Urinary bladder (tissue), 4 donors: ENCODE measurements around the gene RASIP1. TPM values are rescaled to one million over a fixed set of nuclear protein-coding genes. Genes with fewer than 3 reads are reported as not detected.

ENCODE experiments used
- DNase-seq: peaks from one replicate; pipeline ENCODE4 v3.0.0-alpha.2; 2015; ENCODE audit errors: extremely low spot score
- H3K27ac ChIP-seq: one replicate; pipeline ENCODE4 v1.5.1; 2013; ENCODE audit warnings: low read depth, mild to moderate bottlenecking, moderate library complexity
- H3K36me3 ChIP-seq: one replicate; pipeline ENCODE4 v1.6.1; 2013; ENCODE audit warnings: mild to moderate bottlenecking, moderate library complexity; ENCODE audit not compliant: insufficient read depth
- H3K4me1 ChIP-seq: one replicate; pipeline ENCODE4 v1.6.1; 2013; ENCODE audit warnings: mild to moderate bottlenecking, moderate library complexity; ENCODE audit not compliant: insufficient read depth
- H3K4me3 ChIP-seq: one replicate; pipeline ENCODE4 v1.5.1; 2013; ENCODE audit warnings: low read depth, low read length
- WGBS: extraction: QIAGEN DNeasy Blood & Tissue Kit; methylation state at CpG from one replicate; pipeline ENCODE4 v1.1.7; 2013; 5-methylcytosine and 5-hydroxymethylcytosine counted together
- polyA plus RNA-seq: library from polyadenylated mRNA; stranded (reverse); fragments of 200-250 nt; gene quantifications from one replicate; pipeline ENCODE4 v1.2.3, GENCODE V29; 2013
- total RNA-seq: library from RNA; depleted of rRNA; stranded (reverse); fragments of >200 nt; gene quantifications from one replicate; pipeline ENCODE4 v1.2.3, GENCODE V29; 2014
- donor health status: healthy with polysubstance abuse.
- donor health status: healthy.

RASIP1 gene
- total and polyA plus RNA-seq, 2 donors = 10.8 to 15.5 TPM

DNA sequence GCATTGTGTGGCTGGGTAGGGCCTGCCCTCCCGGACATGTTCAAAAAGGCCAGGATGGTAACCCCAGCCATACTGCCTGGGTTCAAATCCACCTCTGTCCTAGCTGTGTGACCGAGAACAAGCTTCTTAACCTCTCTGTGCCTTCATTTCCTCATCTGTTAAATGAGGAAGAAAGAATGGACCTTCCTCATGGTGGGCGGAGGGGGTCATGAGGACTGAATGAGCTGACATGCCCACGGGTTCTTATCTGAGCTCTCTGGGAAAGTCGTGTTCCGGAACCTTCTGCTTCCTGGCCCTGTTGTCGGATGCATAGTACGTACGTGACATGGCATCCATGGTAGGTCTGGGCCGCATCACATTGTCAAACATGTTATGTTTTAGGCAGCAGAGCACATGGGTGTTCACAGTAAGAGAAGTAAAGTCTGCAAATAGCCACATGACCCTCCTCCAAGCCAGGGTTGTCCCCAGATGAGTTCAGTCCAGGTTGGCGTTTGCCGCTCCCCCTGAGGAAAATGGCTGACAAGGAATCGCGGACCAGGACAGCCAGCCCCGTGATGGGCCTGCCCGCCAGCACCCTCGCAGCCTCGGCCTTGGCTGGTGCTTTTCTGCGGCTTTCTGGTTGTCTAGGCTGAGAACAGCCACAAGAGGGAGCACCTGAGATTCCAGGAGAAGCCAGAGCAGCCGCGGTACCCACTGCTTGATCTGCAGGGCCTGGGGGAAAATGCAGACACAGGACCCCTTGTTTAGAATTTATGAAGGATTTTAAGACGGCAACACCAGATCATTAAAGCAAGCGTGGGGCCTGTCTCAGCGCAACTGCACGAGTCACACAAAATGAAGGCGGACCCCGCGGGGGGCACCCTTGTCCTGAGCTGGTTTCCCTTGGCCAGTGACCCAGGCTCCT, 65.2 kb downstream of the RASIP1 start:
- Histone ChIP-seq H3K36me3 (no peaks in the 10 kb centered on the region), H3K4me1 (no peaks in the 10 kb centered on the region), H3K4me3 (no peak overlapping the region), H3K27ac (no peak overlapping the region)
- DNase-seq = peak; percentile 59
- WGBS = 38% methylated on average over 28 of the region's 28 CpGs

DNA sequence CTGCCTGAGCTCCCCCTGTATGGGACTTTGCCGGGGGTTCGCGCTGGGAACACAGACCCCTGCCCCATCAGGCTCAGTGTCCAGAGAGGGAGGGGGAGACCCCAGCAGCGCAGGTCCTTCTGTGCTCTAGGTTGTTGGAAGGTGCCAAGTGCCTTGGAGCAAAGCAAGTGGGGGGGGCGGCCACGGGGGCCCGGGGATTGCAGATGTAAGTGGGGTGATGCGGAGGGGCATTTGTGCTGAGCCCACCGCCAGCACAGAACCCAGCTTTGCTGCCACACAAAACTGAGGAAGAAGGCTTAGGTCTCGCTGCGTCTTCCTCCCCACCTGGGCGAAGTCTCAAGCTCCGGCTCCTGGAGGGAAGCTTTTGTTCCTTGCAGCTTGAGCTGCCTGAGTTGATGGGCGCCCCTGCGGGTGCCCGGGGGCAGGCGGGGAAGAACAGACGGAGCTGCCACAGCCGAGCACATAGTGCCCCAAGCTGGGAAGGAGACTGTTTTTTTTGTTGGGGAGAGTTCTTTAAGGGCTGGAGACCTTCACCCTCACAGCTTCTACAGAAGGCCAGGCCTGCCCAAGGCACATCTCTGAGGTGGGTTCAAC, 66.1 kb downstream of the RASIP1 start:
- H3K4me1 ChIP-seq = no peaks in the 10 kb centered on the region
- 83% methylated on average over 19 of the region's 19 CpGs for WGBS
- H3K27ac ChIP-seq = no peak overlapping the region
- no peak for DNase-seq
- no peak overlapping the region for H3K4me3 ChIP-seq
- no peaks in the 10 kb centered on the region for H3K36me3 ChIP-seq

DNA sequence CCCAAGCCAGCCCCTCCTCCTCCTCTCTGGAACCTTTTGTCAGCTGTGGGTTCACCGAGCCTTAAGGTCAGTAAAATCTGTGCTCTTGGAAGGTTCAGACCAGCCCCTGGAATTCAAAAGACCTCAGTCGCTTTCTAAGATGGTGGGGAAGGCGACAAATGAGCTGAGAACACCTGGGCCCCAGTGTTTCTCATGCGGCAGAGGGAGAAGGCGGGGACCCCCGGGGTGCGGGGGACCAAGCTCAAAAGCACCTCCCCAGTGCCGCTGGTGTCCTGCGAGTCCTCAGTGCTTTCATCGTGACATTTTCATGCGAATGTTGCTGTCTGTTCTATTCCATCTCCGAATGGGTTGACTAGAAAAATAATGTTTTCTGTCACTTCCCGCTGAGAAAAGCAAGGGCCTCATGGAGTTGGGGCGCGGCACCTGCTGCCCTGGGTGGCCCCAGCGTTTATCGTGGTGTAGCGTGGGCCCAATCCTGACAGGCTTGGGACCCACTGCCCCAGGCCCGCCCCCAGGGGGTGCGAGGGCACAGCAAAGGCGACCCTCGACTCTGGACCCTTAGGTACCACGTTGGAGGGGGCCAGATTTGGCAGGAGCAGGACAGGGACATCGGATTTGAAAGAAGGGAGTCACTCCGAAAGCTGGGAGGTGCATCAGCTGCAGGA, 66.8 kb downstream of the RASIP1 start:
- Histone ChIP-seq H3K4me1 (no peaks in the 10 kb centered on the region), H3K4me3 (no peak overlapping the region), H3K36me3 (no peaks in the 10 kb centered on the region), H3K27ac (no peak overlapping the region)
- 71% methylated on average over 25 of the region's 25 CpGs for WGBS
- DNase-seq = no peak

DNA sequence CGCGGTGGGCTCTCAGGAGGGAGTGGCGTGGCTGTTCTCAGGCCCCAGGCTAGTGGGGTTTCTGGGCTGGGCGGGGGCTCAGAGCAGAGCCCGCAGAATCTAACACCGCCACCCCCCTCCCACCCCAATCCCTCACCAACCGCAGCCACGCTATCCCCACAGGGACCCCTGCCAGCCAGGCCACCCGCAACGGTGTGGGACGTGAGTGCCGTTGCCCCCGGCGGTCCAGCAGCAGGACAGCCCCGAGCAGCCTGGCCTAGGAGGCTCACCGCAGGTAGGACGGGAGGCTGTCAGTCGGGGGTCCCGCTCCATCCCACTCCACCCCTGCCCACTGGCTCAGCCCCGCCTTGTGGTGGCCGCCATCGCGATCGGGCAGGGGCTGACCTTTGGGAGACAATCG, 67.4 kb downstream of the RASIP1 start, which contains the start of gene NTN5:
TSS of gene NTN5 (minus strand) at position 24 of the 400 bp plus-strand sequence. CDS start 2,031 bp downstream, outside the sequence.
- Histone ChIP-seq H3K27ac (no peak within 1 kb of the TSS), H3K4me1 (no peaks in the 10 kb centered on the region), H3K36me3 (no peaks in the 10 kb centered on the region), H3K4me3 (no peak within 1 kb of the TSS)
- WGBS = 68% methylated on average over 25 of the region's 25 CpGs
- no peak for DNase-seq

DNA sequence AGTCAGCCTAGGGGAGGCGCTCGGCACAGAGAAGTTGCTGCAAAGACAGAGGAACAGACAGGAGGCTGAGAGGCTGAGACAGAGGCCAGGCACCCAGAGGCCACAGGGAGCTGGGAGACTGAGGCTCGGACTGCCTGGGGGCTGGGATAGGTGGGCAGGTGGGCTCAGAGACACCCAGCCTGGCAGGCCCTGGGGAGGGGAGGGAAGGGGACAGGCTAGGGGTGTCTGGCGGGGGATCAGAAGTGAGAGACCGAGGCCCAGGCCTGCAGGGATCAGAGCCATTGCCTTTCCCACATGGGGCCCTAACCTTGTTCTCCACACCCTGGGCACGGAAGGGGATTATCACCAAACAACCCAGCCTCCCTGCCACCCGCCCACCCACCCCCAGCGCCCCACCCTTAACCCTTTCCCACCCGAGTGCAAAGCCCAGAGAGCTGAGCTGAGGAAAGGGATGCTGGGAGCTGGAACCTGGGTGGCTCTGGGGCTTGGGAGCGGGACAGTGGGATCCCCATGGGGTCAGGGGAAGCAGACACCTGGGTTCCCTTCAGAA, 68.9 kb downstream of the RASIP1 start:
- 78% methylated on average over 10 of the region's 10 CpGs for WGBS
- DNase-seq = no peak
- no peaks in the 10 kb centered on the region for H3K4me1 ChIP-seq
- no peak overlapping the region for H3K27ac ChIP-seq
- H3K4me3 ChIP-seq = no peak overlapping the region
- no peaks in the 10 kb centered on the region for H3K36me3 ChIP-seq

DNA sequence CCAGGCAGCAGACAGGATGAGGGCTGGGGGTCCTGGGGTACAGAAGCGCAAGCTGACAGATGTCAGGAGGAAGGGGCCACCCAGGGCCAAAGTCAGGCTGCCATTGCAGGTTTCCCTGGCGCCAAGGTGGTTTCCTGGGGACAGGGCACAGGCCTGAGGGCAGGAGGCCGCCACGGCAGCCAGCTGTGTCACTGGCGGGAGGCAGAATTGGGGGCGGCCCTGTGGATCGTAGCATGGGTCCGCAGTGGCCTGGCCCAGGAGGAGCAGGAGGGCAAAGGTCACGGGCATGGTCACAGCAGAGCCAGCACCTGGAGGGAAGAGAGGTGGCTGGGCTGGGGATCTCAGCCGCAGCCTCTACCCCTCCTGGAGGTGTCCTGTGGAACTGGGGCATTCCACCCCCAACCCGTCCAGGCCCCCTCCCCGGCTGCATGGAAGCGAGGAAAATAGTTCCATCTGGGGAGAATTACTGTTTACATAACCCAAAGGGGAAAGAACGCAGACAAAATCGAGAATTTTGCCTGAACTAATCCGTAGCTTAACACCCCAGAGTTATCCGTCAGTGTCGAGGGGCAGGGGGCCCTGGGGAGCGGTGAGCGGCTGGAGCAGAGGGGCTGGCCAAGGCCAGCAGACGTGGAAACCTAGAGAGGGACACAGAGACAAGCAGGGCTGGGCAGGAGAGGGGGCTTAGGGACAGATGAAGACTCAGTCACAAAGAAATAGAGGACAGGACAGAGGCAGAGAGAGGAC, 69.5 kb downstream of the RASIP1 start:
- H3K4me3 ChIP-seq = no peak overlapping the region
- no peak overlapping the region for H3K27ac ChIP-seq
- WGBS = 77% methylated on average over 21 of the region's 21 CpGs
- DNase-seq = no peak
- H3K4me1 ChIP-seq = no peaks in the 10 kb centered on the region
- H3K36me3 ChIP-seq = no peaks in the 10 kb centered on the region

Other genes with a start within 250 kb of the RASIP1 start
- gene LMTK3, start 228.8 kb downstream of the RASIP1 start, total RNA-seq = 0.42 TPM
- 0.72 TPM for gene LMTK3, start 228.8 kb downstream of the RASIP1 start, polyA plus RNA-seq
- 0.42 TPM for gene SULT2B1, start 188.4 kb downstream of the RASIP1 start, total RNA-seq
- 0.30 TPM for gene SULT2B1, start 188.4 kb downstream of the RASIP1 start, polyA plus RNA-seq
- gene SPACA4, start 133.9 kb downstream of the RASIP1 start, total RNA-seq = not detected
- gene SPACA4, start 133.9 kb downstream of the RASIP1 start, polyA plus RNA-seq = not detected
- 0.58 TPM for gene FAM83E, start 125.5 kb downstream of the RASIP1 start, total RNA-seq
- 1.1 TPM for gene FAM83E, start 125.5 kb downstream of the RASIP1 start, polyA plus RNA-seq
- gene RPL18, start 121.4 kb downstream of the RASIP1 start, total RNA-seq = 1,113 TPM
- gene RPL18, start 121.4 kb downstream of the RASIP1 start, polyA plus RNA-seq = 2,167 TPM
- gene SPHK2, start 121.1 kb downstream of the RASIP1 start, total RNA-seq = 4.9 TPM
- 22.0 TPM for gene SPHK2, start 121.1 kb downstream of the RASIP1 start, polyA plus RNA-seq
- gene DBP, start 103.2 kb downstream of the RASIP1 start, total RNA-seq = 4.6 TPM
- 12.3 TPM for gene DBP, start 103.2 kb downstream of the RASIP1 start, polyA plus RNA-seq
- 1.8 TPM for gene CA11, start 94.4 kb downstream of the RASIP1 start, total RNA-seq
- 13.4 TPM for gene CA11, start 94.4 kb downstream of the RASIP1 start, polyA plus RNA-seq
- 0.53 TPM for gene NTN5, start 67.6 kb downstream of the RASIP1 start, total RNA-seq
- 0.80 TPM for gene NTN5, start 67.6 kb downstream of the RASIP1 start, polyA plus RNA-seq
- 0.79 TPM for gene FUT2, start 44.6 kb downstream of the RASIP1 start, total RNA-seq
- 0.41 TPM for gene FUT2, start 44.6 kb downstream of the RASIP1 start, polyA plus RNA-seq
- gene MAMSTR, start 20.9 kb downstream of the RASIP1 start, total RNA-seq = 2.5 TPM
- gene MAMSTR, start 20.9 kb downstream of the RASIP1 start, polyA plus RNA-seq = 3.0 TPM
- gene IZUMO1, start 6.3 kb upstream of the RASIP1 start, total RNA-seq = not detected
- gene IZUMO1, start 6.3 kb upstream of the RASIP1 start, polyA plus RNA-seq = not detected
- 1.6 TPM for gene FUT1, start 12.0 kb upstream of the RASIP1 start, total RNA-seq
- gene FUT1, start 12.0 kb upstream of the RASIP1 start, polyA plus RNA-seq = 1.5 TPM
- gene FGF21, start 14.9 kb upstream of the RASIP1 start, total RNA-seq = not detected
- gene FGF21, start 14.9 kb upstream of the RASIP1 start, polyA plus RNA-seq = not detected
- gene BCAT2, start 70.4 kb upstream of the RASIP1 start, total RNA-seq = 34.4 TPM
- gene BCAT2, start 70.4 kb upstream of the RASIP1 start, polyA plus RNA-seq = 79.2 TPM
- gene HSD17B14, start 95.9 kb upstream of the RASIP1 start, total RNA-seq = 3.4 TPM
- 18.6 TPM for gene HSD17B14, start 95.9 kb upstream of the RASIP1 start, polyA plus RNA-seq
- gene PLEKHA4, start 128.0 kb upstream of the RASIP1 start, total RNA-seq = 11.5 TPM
- 56.4 TPM for gene PLEKHA4, start 128.0 kb upstream of the RASIP1 start, polyA plus RNA-seq
- gene PPP1R15A, start 131.8 kb upstream of the RASIP1 start, total RNA-seq = 21.8 TPM
- 122 TPM for gene PPP1R15A, start 131.8 kb upstream of the RASIP1 start, polyA plus RNA-seq
- not detected for gene TULP2, start 158.1 kb upstream of the RASIP1 start, total RNA-seq
- 0.57 TPM for gene TULP2, start 158.1 kb upstream of the RASIP1 start, polyA plus RNA-seq
- gene NUCB1, start 159.7 kb upstream of the RASIP1 start, total RNA-seq = 107 TPM
- 478 TPM for gene NUCB1, start 159.7 kb upstream of the RASIP1 start, polyA plus RNA-seq
- 0.37 TPM for gene DHDH, start 193.1 kb upstream of the RASIP1 start, total RNA-seq
- 0.75 TPM for gene DHDH, start 193.1 kb upstream of the RASIP1 start, polyA plus RNA-seq
- gene BAX, start 214.3 kb upstream of the RASIP1 start, total RNA-seq = 13.1 TPM
- gene BAX, start 214.3 kb upstream of the RASIP1 start, polyA plus RNA-seq = 73.0 TPM
- 1,234 TPM for gene FTL, start 224.7 kb upstream of the RASIP1 start, total RNA-seq
- gene FTL, start 224.7 kb upstream of the RASIP1 start, polyA plus RNA-seq = 4,798 TPM